Thyroid gland (tissue), 4 donors: Measurements from ENCODE around the gene SLC6A3. TPM values are rescaled to one million over a fixed set of nuclear protein-coding genes. Genes with fewer than 3 reads are reported as not detected.

ENCODE experiments used
- DNase-seq, 2 donors: peaks; one replicate each; pipeline ENCODE4 v3.0.0-alpha.2; 2019
- H3K27ac ChIP-seq, 3 donors: fragments of 200-600 bp; sonication (generic); 1 replicate in 2 of 3; 2 replicates in 1 of 3; pipeline ENCODE4 v1.5.1; 2016 to 2019; ENCODE audit warnings: mild to moderate bottlenecking in 1 of 3, moderate library complexity in 1 of 3
- H3K27me3 ChIP-seq: fragments of 200-600 bp; sonication (generic); one replicate; pipeline ENCODE4 v1.5.1; 2019
- H3K36me3 ChIP-seq, 2 donors: fragments of 200-600 bp; sonication (generic); one replicate each; pipeline ENCODE4 v1.5.1; 2016 to 2019
- H3K4me1 ChIP-seq, 2 donors: fragments of 200-600 bp; sonication (generic); one replicate each; pipeline ENCODE4 v1.5.1; 2017 to 2019
- H3K4me3 ChIP-seq, 3 donors: fragments of 200-600 bp; sonication (generic); replicated peaks in 1 of 3; 1 replicate in 2 of 3; 2 replicates in 1 of 3; pipeline ENCODE4 v1.5.1; 2016; ENCODE audit warnings: mild to moderate bottlenecking in 1 of 3
- H3K9me3 ChIP-seq: fragments of 200-600 bp; sonication (generic); one replicate; pipeline ENCODE4 v1.5.1; 2017
- CTCF ChIP-seq, 6 experiments: fragments of 200-600 bp in 3 of 6; fragments of 450-650 bp in 3 of 6; sonication (generic) in 3 of 6; IDR thresholded peaks; one replicate each; pipeline ENCODE4 v1.5.1; 2016 to 2019; ENCODE audit warnings: antibody characterized with exemption in 6 of 6, mild to moderate bottlenecking in 2 of 6, inconsistent platforms in 1 of 6, moderate library complexity in 1 of 6
- POLR2A ChIP-seq, 2 donors: fragments of 450-650 bp; IDR thresholded peaks; one replicate each; pipeline ENCODE4 v1.6.1; 2017; ENCODE audit warnings: antibody characterized with exemption in 2 of 2, mild to moderate bottlenecking in 2 of 2, moderate library complexity in 1 of 2
- WGBS, 2 donors: methylation state at CpG; one replicate each; pipeline ENCODE4 v1.1.5; 2017; 5-methylcytosine and 5-hydroxymethylcytosine counted together
- intact Hi-C: fragments of 100-400 bp; cut with DNase I; formaldehyde crosslinking; loops from one replicate; pipeline ENCODE4 v1.15.1; 2023
- total RNA-seq, 4 donors: library from RNA; depleted of rRNA; stranded (reverse); fragments of >200 nt; gene quantifications; one replicate each; pipeline ENCODE4 v1.2.3, GENCODE V29; 2016

SLC6A3 gene
- total RNA-seq, 4 donors from 2014 or later, result 0.54 to 0.67 (median 0.54) TPM; not detected in 1

- DNase-seq, result no peak
- intact Hi-C loops, result no loop called here
- Histone ChIP-seq H3K27me3 (no peaks in the 10 kb centered on the region), H3K27ac (no peak overlapping the region), H3K4me1 (no peaks in the 10 kb centered on the region), H3K36me3 (peaks cover 7 to 11% of the 10 kb centered on the region in 2 donors), H3K9me3 (no peaks in the 10 kb centered on the region), H3K4me3 (no peak overlapping the region)
- 95 to 96% methylated on average over 50 to 51 of the region's 51 CpGs for WGBS, 2 donors
- TF ChIP-seq POLR2A (IDR thresholded peaks at IDR 0.05) (no peak), CTCF (IDR thresholded peaks at IDR 0.05) (no peak)
Measured at GRCh38 chr5:1467341-1468246, 22.4 kb upstream of the SLC6A3 start.

GRCh38 chr5:1466631-1467265 is 21.5 kb upstream of the SLC6A3 start:
- H3K36me3 ChIP-seq, result peaks cover 7 to 14% of the 10 kb centered on the region in 2 donors
- 97 to 99% methylated on average over 28 to 30 of the region's 37 CpGs for WGBS, 2 donors
- no peaks in the 10 kb centered on the region for H3K27me3 ChIP-seq
- DNase-seq, result no peak
- no peaks in the 10 kb centered on the region for H3K4me1 ChIP-seq
- H3K4me3 ChIP-seq, result no peak overlapping the region
- TF ChIP-seq POLR2A (IDR thresholded peaks at IDR 0.05), result no peak
- TF ChIP-seq CTCF (IDR thresholded peaks at IDR 0.05), result no peak
- intact Hi-C loops, result no loop called here
- no peak overlapping the region for H3K27ac ChIP-seq
- no peaks in the 10 kb centered on the region for H3K9me3 ChIP-seq

GRCh38 chr5:1465966-1466471 is 20.8 kb upstream of the SLC6A3 start:
- DNase-seq, result no peak
- intact Hi-C loops, result no loop called here
- Histone ChIP-seq H3K4me3 (no peak overlapping the region), H3K36me3 (peaks cover 7 to 14% of the 10 kb centered on the region in 2 donors), H3K4me1 (no peaks in the 10 kb centered on the region), H3K27ac (no peak overlapping the region), H3K27me3 (no peaks in the 10 kb centered on the region), H3K9me3 (no peaks in the 10 kb centered on the region)
- WGBS, 2 donors, result 97 to 99% methylated on average over 27 to 29 of the region's 30 CpGs
- TF ChIP-seq CTCF (IDR thresholded peaks at IDR 0.05) (no peak), POLR2A (IDR thresholded peaks at IDR 0.05) (no peak)

GRCh38 chr5:1465117-1465516 is 19.9 kb upstream of the SLC6A3 start:
- no peak for TF ChIP-seq CTCF (IDR thresholded peaks at IDR 0.05)
- no peak for TF ChIP-seq POLR2A (IDR thresholded peaks at IDR 0.05)
- H3K27me3 ChIP-seq, result no peaks in the 10 kb centered on the region
- no peaks in the 10 kb centered on the region for H3K4me1 ChIP-seq
- no peak overlapping the region for H3K27ac ChIP-seq
- H3K36me3 ChIP-seq, result peaks cover 7 to 14% of the 10 kb centered on the region in 2 donors
- no peak overlapping the region for H3K4me3 ChIP-seq
- intact Hi-C loops, result no loop called here
- H3K9me3 ChIP-seq, result no peaks in the 10 kb centered on the region
- WGBS, 2 donors, result 98 to 99% methylated on average over 22 of the region's 22 CpGs
- DNase-seq, result no peak

GRCh38 chr5:1464511-1464910 is 19.3 kb upstream of the SLC6A3 start:
- no peak overlapping the region for H3K27ac ChIP-seq
- no peak overlapping the region for H3K4me3 ChIP-seq
- WGBS, 2 donors, result 92% methylated on average over 18 of the region's 18 CpGs
- no peak for DNase-seq
- intact Hi-C loops, result no loop called here
- H3K9me3 ChIP-seq, result no peaks in the 10 kb centered on the region
- no peaks in the 10 kb centered on the region for H3K4me1 ChIP-seq
- no peaks in the 10 kb centered on the region for H3K27me3 ChIP-seq
- peaks cover 7 to 14% of the 10 kb centered on the region in 2 donors for H3K36me3 ChIP-seq
- TF ChIP-seq CTCF (IDR thresholded peaks at IDR 0.05) (no peak), POLR2A (IDR thresholded peaks at IDR 0.05) (no peak)
